Fibroblast of lung (primary cell): ENCODE measurements around the gene GREB1.

Experiments
- EZH2 ChIP-seq: IDR thresholded peaks from 2 replicates; pipeline ENCODE4 v1.5.1; 2012; ENCODE audit warnings: low read length, control low read depth, mild to moderate bottlenecking; ENCODE audit errors: missing control alignments
- TF ChIP-seq, protein P1 (sequence below), 2 donors: IDR thresholded peaks in 1 of 2; conservative IDR thresholded peaks in 1 of 2; 1 replicate in 1 of 2; 2 replicates in 1 of 2; pipeline ENCODE4 v1.5.1; 2011 to 2012; ENCODE audit warnings: low read length in 2 of 2, control low read depth in 1 of 2, inconsistent platforms in 1 of 2, low read depth in 1 of 2, mild to moderate bottlenecking in 1 of 2

DNA sequence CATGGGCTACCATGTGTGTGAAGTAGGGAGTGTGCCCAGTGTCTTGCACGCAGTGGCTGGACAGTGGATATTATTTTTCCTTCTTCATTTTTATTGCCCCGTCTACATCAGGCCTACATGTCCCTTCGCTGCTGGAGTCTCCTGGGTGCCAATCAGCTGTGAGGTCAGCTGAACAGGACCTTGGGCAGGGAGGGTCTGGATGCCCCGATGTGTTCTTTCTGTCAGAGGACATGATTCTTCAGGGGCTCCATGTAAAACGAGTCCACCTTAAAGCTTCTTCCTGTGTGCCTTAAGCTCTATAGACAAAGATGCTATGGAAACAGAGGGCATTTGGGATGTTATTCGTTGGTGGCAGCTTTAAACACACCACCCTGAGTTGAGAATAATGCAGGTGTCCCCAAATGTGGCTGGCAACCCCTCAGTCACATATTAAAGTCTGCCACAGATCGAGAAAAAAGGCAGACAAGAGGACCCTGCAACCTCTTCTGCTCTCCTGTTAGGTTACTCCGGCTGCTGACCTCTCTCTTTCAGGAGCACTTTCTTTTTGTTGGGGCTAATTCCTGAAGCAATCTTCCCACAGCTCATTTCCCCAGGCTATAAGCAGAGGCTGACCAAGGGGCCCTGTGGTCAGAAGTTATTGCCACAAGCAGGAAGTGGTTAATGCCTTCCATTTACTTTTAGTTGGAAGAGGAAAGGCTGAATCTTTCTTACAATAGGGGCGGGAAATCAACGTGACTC lies 20.0 kb downstream of the GREB1 start:
- TF ChIP-seq, protein P1, sequence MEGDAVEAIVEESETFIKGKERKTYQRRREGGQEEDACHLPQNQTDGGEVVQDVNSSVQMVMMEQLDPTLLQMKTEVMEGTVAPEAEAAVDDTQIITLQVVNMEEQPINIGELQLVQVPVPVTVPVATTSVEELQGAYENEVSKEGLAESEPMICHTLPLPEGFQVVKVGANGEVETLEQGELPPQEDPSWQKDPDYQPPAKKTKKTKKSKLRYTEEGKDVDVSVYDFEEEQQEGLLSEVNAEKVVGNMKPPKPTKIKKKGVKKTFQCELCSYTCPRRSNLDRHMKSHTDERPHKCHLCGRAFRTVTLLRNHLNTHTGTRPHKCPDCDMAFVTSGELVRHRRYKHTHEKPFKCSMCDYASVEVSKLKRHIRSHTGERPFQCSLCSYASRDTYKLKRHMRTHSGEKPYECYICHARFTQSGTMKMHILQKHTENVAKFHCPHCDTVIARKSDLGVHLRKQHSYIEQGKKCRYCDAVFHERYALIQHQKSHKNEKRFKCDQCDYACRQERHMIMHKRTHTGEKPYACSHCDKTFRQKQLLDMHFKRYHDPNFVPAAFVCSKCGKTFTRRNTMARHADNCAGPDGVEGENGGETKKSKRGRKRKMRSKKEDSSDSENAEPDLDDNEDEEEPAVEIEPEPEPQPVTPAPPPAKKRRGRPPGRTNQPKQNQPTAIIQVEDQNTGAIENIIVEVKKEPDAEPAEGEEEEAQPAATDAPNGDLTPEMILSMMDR (conservative IDR thresholded peaks at IDR 0.05 in 1 of 2, IDR thresholded peaks at IDR 0.05 in 1 of 2; ENCODE audit: low read depth in 1 of 2, low read length in 2 of 2) = no peak
- no peak for TF ChIP-seq EZH2
